HCEC 1CT (cell line): Measurements from ENCODE around the gene NKAIN2.
"Not testable (repeated sequence)": the region's sequence is repeated elsewhere in the genome, so short reads cannot be mapped to it uniquely, and the experiment has no call there.

Experiments used
- DNase-seq: peaks from one replicate; pipeline ENCODE4 v3.0.0-alpha.2; 2017

The NKAIN2 gene

DNA sequence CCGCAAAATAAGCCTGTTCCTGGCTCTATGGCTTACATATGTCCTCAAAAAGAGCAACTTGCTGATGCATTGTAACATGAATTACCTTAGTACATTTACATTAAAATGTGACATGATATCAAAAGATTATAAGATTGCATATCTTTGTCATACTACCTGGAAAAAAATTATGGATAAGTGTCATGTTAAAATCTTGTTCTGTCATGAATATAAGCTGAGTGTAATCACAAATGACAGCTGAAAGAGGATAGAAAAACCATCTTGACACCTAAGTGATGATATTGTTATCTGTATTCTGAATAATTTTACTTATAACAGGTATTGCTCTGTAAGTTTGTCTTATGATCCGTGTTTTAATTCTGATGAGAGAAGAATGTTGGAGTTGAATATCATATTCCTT is 655.6 kb downstream of the NKAIN2 start:
- no peak for DNase-seq

DNA sequence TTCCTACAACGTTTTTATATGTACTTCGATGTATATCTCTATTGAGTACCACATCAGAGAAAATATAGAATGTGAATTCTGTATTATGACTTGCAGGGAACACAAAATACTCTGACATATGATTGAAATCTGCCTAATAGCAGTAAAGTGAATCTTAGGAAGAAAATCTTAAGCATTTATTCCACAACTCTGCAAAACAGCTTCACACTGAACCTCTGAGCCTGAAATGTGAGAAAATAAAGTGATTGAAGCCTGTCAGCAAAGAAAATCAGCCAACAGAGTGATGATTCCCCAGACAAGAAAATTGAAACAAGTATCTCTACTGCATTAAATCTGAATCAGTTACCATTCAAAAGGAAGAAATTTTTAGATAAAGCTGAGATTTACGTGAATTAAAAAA is 659.1 kb downstream of the NKAIN2 start:
- no peak for DNase-seq

DNA sequence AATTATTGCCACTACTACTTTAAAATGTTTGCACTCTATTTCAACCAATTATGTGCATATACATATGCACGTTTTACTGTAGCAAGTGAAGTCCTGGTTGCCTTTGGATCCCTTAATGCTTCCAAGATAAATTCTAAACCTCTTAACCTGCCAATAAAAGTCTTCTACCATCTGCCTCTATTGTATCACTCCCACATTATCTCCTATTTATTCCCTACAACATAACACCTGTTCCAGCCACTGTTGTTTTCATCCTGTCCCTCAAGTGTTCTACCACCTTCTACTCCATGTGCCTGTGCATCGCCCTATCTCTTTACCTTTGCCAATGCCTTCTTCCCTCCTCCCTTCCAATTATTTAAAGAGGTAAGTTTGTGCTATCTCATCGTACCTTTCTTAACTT is 659.6 kb downstream of the NKAIN2 start:
- DNase-seq = no peak

DNA sequence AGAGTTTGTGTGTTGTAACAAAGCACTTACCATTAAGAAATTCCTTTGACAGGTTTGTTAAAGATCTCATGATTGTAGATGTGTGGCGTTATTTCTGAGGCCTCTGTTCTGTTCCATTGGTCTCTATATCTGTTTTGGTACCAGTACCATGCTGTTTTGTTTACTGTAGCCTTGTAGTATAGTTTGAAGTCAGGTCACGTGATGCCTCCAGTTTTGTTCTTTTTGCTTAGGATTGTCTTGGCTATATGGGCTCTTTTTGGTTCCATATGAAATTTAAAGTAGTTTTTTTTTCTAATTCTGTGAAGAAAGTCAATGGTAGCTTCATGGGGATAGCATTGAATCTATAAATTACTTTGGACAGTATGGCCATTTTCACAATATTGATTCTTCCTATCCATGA is 660.9 kb downstream of the NKAIN2 start:
- not testable (repeated sequence) for DNase-seq

DNA sequence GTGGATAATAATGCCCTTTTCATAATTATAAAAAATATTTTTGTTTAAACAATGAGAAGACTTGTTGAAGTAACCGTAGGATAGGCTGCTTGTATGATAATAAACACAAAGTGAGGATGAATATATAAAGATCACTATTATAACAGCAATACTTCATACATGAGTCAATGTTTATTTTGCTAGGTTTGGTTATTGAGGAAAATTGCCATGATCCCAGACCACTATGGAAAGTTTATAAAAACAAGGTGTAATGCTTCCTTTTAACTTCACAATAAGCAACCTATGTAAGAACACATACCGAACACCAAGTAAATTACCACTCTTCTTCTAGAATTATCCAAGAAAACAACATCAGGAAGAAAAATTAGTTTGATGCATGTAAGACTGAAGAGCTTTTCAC is 663.3 kb downstream of the NKAIN2 start:
- no peak for DNase-seq

DNA sequence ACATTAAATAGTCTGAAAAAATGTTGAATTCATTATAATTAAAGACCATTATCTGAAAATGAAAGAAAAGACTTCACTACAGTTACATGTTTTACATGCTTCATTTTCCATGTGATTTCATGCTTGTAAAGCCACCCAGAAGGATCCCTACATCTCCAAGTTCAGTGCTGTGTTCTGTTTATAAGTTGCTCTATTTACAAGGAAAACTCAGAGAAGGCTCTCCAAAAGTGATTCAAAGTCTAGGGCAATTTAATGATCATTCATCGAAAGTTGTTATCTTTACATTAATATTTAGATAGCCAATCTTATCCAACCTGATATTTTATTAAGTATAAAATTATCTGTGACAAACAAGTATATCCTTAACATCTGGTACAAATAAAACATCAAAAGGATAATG is 663.7 kb downstream of the NKAIN2 start:
- no peak for DNase-seq

DNA sequence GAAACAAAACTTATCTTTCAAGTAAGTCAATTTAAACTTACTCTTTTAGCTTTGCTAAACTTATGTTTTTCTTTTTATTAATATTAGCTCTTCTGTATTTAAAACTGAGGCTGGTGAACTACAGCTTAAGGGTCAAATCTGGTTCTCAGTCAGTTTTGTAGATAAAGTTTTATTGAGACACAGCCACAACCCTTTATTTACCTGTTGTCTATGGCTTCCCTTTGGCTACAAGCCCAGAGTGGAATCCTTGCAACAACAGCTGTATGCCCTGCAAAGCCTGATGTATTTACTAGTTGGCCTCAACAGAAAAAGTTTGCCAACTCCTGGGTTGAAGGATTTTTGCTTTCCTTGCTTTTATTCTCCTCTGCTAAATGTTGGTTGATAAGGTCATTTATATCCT is 667.1 kb downstream of the NKAIN2 start:
- no peak for DNase-seq

DNA sequence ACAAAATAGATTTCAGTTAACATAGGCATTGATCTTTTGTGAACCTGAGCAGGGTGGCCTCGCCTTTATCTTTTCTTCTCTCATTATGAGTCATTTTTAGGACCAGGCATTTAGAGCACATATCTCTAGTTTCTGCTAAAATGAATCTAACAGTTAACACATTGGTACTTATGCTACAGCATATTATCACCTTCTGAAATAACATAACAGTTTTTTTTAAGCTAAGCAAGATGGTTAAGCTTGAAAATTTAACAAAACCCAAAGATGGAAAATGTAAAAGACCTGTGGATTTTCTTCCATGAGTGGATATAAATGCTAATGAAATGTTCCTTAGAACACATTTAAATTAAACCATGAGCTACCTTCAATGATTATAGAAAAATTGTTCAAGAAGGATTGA is 671.5 kb downstream of the NKAIN2 start:
- DNase-seq = no peak

DNA sequence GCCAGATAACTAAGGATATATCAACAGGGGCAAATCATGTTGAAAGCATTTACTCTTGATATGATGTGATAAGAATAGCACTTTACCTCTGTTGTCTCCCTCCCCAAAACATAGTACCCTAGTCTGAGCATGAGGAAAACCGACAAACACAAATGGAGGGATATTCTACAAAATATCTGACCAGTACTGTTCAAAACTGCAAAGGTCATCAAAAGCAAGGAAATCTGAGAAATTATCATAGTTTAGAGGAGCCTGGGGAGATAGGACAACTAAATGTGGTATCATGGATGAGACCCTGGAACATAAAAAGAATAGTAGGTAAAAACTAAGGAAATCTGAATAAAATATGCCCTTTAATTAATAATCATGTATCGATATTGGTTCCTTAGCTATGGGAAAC is 675.2 kb downstream of the NKAIN2 start:
- no peak for DNase-seq

DNA sequence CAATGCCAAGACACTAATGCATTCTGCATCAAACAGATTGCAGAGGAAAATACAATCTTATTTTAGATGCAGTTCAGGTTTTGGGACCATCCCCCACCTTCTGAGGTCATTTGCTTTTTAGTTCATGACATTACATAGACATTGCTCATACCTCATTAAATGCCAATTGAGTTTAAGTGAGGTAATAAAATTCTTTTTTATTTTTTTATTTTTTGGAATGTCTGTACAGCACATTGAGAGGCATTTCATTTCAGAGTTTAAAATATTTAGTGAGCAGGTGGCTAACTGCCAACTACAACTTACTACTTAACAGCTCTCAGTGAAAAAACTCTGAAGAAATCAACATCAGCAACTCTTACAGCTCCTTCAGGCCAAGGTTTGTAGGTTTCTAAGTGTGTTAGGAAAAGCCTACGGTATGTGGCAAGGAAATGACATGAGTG is 676.3 kb downstream of the NKAIN2 start:
- DNase-seq = no peak

DNA sequence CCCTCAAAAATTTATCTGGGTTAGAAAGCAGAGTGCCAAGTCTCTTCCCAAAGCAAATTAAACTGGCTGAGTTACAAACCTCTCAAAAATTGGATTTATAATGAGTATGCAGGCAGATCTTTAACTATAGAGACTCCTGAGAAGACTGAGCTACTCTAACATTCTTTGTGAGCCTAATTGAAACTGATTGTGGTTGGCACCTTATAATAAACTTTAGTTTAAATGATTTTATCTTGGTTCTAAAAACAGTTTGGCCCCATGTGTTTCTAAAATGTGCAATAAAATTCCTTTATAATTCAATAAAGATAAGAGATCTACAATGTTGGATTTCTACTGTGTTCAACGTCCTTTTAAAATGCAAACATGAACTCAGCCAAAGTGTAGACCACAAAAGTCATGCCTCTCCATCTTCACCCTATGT is 678.4 kb downstream of the NKAIN2 start:
- no peak for DNase-seq

DNA sequence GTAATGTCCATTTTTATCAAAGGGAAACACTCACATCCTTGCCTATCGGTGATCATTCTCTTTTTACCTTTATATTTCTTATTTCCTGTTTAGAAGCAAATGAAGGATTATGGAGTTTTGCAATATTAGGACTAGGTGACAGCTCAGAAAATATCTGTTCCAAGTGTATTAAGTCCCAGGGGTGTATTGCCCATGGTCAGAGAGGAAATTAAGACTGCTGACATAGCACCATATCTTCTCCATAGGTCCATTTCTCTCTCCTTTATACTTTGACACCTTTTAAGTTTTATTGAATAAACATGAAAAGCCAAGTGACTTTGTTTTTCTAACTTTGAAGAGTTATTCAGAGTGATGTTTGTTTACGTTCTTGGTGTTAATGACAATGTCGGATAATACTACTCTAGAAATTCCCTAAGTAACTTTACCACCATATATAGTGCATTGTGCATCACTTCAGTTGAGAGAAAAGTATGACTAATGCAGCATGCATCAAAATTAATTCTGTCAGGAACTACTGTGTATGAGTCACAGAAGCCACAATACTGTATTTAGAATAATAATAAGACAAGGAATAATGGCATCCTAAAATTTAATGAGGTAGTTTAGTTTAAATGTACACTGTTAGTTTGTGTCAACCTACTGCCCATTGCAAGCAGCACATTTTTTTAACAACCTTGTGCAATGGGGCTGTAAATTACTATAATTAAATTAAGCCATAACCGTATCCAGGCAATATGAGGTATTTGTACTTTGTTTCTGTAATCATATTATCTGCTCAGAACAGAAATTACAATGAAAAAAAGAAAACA is 684.2 kb downstream of the NKAIN2 start:
- DNase-seq = peak; percentile 80

DNA sequence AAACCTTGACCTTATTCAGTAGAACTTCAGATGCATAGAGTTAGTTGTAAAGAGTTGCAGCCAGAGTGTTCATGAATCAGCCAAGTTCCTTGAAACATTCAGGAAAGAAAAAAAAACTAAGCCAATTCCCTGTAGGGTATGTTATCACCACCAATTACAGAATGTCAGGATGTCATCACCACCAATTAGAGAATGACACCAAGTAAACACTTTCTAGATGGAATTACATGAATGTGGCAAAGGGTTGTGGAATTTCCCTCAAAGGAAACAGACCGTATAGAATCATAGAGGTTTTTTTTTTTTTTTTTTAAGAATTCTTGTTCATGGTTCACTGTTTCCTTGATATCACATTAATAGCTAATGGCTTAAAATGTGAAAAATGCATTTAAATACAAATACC is 686.5 kb downstream of the NKAIN2 start:
- no peak for DNase-seq

DNA sequence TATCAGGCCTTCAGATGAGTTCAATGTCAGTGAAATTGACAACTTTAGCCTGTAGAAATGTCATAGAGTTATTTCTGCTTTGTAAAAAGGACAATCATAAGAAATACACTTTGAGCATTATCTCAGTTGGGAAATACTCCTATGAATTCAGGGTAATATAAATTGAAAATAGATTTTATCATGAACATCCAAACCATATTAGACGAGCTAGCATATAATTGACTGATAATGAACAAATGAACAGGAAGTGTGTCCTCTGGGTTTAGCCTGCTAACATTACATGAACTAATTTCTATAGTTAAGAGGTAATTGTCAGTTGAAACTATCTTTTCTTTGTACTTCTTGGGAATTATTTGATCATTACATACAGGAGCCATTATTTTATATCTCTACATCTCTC is 689.6 kb downstream of the NKAIN2 start:
- DNase-seq = no peak

DNA sequence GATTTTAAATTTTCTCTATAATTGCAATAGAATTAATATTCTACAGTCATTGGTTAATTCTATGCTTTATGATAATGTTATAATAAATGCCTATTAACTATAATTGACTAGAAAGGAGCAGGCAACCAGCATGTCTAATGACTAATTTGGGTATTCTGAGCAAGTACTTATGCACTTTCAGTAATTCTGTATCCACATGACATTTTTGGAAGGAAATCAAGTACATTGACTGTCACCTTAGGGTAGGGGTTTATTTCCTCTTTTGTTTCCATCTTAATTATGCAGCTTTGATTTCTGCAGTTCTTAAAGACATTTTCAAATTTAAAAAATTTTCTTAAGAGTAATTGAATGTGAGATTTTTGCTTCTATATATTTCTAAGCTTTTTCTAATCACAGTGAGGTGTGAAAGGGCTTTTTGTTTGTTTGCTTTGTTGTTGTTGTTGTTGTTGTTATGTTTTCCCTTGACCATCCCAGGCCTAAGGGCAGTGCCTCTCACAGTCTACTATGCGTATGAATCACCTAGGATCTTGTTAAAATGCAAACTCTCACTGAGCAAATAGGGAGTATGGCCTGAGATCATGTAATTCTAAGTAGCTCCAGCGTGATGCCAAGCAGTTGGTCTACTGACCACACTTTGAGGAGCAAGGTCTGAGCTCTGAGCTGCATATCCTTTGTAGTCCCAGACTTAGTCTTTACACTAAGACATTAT is 691.4 kb downstream of the NKAIN2 start:
- no peak for DNase-seq

DNA sequence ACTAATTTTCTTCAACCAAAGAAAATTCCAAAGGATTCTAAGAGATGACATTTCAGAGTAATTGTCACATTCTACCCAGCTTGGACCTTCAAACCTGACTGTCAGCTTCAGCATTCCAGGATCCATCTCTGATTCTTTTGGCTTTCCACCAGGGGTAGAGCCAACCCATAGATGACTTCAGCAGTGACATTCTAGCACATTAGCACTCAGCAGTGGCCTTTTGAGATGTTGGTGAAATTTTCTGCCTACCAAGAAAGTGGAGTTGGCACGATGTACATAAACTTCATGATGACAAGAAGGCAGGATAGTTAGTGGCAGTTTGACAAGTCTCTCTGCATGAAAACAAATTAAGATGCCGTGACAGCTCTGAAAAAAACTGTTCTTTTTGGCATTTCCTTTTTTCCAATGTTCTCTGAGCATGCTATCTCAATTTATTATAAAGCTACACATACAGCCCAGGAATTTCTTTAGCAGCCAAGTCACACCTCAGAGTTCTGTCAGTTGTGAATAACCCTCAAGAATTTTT is 692.1 kb downstream of the NKAIN2 start:
- DNase-seq = no peak

DNA sequence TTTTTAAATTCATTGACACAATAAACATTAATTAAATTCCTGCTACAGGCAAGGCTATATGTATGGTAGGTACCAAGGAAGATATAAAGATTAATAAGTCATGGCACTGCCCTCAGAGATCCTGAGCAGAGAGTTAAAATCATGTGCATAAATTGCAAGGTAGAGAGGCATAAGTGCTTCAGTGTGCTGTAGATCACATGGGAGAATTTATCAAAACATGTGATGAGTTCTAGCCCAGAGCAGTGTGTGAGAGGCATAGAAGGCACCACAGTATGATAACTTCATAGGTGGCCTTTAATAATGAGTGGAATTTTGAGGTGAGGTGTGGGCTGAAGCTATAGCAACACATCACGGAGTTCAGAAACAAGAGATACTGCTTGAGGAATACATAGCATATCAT is 692.7 kb downstream of the NKAIN2 start:
- no peak for DNase-seq

DNA sequence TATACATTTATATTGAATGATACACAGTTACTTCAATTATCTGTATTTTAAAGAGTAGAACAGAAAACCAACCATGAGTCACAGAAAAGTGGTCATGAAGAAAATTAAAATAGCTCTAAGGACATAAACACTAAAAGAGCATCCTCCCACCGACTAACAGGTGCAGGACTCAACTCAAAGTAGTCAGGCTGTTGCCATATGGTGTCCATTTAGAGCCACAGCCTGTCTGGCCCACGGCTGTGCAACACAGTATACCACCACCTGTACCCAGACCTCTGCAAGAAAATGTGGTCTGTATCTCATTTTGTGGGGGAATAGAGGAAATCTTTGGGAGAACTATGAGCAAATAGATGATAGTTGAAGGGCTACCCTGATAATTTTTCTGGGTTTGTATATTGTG is 708.8 kb downstream of the NKAIN2 start:
- DNase-seq = no peak

DNA sequence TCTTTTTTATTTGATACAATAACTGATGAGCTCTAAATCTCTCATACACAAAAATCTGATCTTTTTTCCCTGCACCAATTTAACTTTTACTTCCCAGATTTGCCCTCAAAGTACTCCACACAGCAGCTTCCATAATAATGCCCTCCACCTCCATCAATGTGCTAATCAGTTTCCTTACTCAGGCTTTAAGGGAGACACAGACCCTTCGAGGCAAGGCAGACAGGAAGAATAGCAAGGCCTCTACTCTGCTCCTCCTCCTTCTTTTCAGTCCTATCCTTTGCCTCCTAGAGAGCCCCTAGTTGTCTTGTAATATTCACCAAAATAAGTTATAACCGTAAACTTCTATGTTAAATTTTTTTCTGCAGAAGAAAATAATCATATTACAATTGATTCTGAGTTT is 713.7 kb downstream of the NKAIN2 start:
- DNase-seq = no peak

DNA sequence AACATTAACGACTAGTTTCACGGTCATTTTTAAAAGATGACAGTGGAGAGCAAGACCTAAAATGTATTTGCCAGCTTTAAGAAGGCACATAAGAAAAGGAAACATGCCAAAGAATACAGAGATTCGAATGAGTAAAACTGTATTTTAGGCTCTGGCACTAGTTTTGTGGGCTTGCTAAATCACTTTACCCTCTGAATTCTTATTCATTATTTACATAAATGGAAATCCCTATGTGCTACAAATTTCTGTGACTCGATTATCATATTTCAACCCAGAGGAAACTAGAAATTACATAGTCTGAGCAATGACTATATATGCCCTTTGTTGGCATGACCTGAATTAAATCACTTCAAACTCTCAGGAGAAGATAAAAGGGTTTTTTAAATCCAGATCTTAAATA is 716.8 kb downstream of the NKAIN2 start:
- no peak for DNase-seq

DNA sequence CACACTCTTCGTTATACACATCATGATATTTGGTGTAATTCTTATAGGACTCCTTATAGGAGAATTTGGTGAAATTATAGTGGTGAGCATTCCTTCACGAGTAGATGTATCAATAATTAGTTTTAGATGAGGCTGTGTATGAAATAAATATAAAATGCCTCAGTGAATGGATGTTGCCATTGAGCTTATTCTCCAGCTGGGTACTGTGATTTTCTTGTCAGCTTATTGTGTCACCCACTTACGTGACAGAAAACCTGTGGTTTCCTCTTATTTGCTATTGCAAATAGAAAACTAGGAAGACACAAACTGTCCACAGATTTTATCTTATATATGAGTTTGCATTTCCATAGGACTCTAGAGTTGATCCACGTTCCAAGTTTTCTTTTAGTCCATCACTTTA is 718.7 kb downstream of the NKAIN2 start:
- DNase-seq = no peak

DNA sequence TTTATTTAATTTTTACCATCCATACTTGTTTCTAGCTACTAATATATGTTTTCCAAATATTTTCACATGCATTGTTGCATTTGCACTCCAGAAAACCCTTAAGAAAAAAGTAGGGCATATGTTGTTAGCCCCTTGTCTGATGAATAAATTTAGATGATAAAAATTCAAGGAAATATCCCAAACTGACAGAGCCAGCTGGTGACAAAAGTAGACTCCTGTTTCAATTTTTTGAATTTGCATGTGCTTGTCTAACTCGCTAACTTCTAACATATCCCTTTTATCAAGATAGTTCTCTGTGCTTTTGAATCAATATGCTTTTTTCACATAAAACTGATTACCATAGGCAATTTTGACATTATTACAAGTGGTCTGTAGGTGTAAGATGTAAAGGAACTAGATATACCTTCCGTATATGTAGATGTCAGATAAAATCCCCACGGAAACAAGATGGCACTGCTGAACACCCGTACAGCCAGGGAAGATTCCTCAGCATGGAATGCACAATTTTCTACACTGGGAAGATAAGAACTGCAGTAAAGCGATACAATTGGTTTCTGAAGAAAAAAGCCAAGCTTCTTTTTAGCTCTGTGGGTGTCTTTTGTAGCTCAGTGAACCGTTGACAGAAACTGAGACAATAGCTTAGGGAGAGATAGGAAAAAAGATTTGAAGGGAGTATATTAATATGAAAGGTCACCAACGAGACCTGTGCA is 721.0 kb downstream of the NKAIN2 start:
- no peak for DNase-seq

DNA sequence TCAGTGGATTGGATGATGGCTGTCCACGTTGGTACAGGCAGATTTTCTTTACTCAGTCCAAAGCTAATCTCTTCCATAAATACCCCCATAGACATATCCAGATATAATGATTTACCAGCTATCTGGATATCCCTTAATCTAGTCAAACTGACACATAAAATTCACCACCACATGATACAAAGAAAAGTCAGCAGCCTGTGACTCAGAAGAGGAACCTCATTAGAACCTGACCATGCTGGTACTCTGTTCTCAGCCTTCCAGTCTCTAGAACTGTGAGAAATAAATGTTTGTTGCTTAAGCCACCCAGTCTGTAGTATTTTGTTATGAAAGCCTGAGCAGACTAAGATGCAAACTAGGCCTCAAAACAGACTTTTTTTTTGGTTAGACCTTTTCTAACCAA is 727.3 kb downstream of the NKAIN2 start:
- no peak for DNase-seq

DNA sequence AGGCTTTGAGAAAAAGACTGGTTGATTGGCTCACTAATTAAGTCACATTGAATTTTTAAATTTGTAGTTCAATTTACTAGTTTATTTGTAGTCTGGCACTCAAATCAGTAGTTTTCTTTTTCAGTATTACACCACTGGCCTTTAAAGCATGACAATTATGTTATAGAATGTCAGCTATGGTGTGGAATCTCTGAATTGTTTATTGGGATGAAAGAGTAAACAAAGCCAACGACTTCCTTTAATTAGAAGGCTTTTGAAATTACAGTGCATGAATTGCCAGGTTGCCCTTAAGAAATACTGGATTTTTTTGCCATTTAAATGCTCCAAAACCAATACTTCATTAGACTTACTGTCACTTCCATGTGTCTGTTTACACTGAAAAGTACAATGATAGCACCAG is 731.6 kb downstream of the NKAIN2 start:
- no peak for DNase-seq
